Raji (cell line): ENCODE data around the gene SLC2A13.

Experiments
- POLR2A ChIP-seq: IDR thresholded peaks from 2 replicates; pipeline ENCODE4 v1.6.1; 2011; ENCODE audit warnings: low read depth, low read length, control low read depth; ENCODE audit not compliant: insufficient read depth

SLC2A13 gene

GRCh38 chr12:39935275-39935674 lies 170.6 kb downstream of the SLC2A13 start:
- no peak for TF ChIP-seq POLR2A

- no peak for TF ChIP-seq POLR2A
Observed at GRCh38 chr12:39931857-39932256, 174.0 kb downstream of the SLC2A13 start.

- TF ChIP-seq POLR2A, result no peak
Observed at GRCh38 chr12:39931231-39931630, 174.7 kb downstream of the SLC2A13 start.

- TF ChIP-seq POLR2A, result no peak
Observed at GRCh38 chr12:39930101-39930500, 175.8 kb downstream of the SLC2A13 start.

- no peak for TF ChIP-seq POLR2A
Observed at GRCh38 chr12:39928181-39928899, 177.5 kb downstream of the SLC2A13 start.

- TF ChIP-seq POLR2A, result no peak
Observed at GRCh38 chr12:39923364-39923763, 182.5 kb downstream of the SLC2A13 start.

GRCh38 chr12:39920647-39921046 lies 185.2 kb downstream of the SLC2A13 start:
- no peak for TF ChIP-seq POLR2A

GRCh38 chr12:39920222-39920621 lies 185.7 kb downstream of the SLC2A13 start:
- TF ChIP-seq POLR2A, result no peak

- TF ChIP-seq POLR2A, result no peak
Observed at GRCh38 chr12:39919790-39920189, 186.1 kb downstream of the SLC2A13 start.

GRCh38 chr12:39915249-39915648 lies 190.6 kb downstream of the SLC2A13 start:
- no peak for TF ChIP-seq POLR2A

GRCh38 chr12:39912211-39912980 lies 193.5 kb downstream of the SLC2A13 start:
- TF ChIP-seq POLR2A, result no peak

- no peak for TF ChIP-seq POLR2A
Observed at GRCh38 chr12:39906237-39906636, 199.6 kb downstream of the SLC2A13 start.

GRCh38 chr12:39905152-39905551 lies 200.7 kb downstream of the SLC2A13 start:
- no peak for TF ChIP-seq POLR2A

GRCh38 chr12:39902821-39903220 lies 203.1 kb downstream of the SLC2A13 start:
- no peak for TF ChIP-seq POLR2A

GRCh38 chr12:39897315-39897714 lies 208.6 kb downstream of the SLC2A13 start:
- TF ChIP-seq POLR2A, result no peak

- TF ChIP-seq POLR2A, result no peak
Observed at GRCh38 chr12:39892146-39892545, 213.7 kb downstream of the SLC2A13 start.
